OCI-LY3 (cell line): Measurements from ENCODE around the gene SYTL3.

Experiments used
- EZH2phosphoT487 ChIP-seq: fragments of 200-600 bp; shearing (Covaris generic); IDR thresholded peaks from 2 replicates; pipeline ENCODE4 v1.6.1; 2018; ENCODE audit warnings: antibody characterized with exemption, mixed run types, low read depth
- TF ChIP-seq, protein P1 (sequence below): fragments of 200-600, 300-600 bp; sonication (generic); IDR thresholded peaks from 2 replicates; pipeline ENCODE4 v1.5.1; 2014; ENCODE audit warnings: antibody characterized with exemption, low read length, low read depth

DNA sequence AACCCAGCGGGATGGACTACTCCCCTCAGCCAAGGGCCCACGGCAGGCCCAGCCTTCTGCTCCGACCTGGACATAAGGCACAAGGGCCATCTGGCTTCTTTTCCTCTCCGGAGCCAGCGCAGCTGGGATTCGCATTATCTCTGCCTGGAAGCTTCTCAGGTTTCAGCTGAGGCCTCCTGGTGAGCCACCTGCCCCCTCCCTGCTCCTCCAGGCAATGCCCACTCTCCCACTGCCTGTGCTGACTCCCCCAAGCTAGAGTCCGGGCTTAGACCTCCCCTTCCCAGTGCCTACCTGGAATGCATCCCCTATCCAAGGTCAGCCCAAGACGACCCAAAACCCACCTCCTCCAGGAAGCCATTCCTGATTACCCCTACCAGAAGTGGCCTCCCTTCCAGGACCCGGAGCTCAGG is 108.6 kb downstream of the SYTL3 start:
- TF ChIP-seq, protein P1, sequence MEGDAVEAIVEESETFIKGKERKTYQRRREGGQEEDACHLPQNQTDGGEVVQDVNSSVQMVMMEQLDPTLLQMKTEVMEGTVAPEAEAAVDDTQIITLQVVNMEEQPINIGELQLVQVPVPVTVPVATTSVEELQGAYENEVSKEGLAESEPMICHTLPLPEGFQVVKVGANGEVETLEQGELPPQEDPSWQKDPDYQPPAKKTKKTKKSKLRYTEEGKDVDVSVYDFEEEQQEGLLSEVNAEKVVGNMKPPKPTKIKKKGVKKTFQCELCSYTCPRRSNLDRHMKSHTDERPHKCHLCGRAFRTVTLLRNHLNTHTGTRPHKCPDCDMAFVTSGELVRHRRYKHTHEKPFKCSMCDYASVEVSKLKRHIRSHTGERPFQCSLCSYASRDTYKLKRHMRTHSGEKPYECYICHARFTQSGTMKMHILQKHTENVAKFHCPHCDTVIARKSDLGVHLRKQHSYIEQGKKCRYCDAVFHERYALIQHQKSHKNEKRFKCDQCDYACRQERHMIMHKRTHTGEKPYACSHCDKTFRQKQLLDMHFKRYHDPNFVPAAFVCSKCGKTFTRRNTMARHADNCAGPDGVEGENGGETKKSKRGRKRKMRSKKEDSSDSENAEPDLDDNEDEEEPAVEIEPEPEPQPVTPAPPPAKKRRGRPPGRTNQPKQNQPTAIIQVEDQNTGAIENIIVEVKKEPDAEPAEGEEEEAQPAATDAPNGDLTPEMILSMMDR: no peak
- no peak for TF ChIP-seq EZH2phosphoT487
